Fibroblast of lung (primary cell): Measurements from ENCODE around the gene MED26. TPM values are rescaled to one million over a fixed set of nuclear protein-coding genes. Genes with fewer than 3 reads are reported as not detected.

Experiments
- DNase-seq, 2 donors: peaks; one replicate each; pipeline versions ENCODE4 v3.0.0 to v3.0.0-alpha.2; 2010; ENCODE audit warnings: low read depth in 2 of 2
- H2AFZ ChIP-seq: 2 replicates; pipeline ENCODE4 v1.5.1; 2012; ENCODE audit warnings: low read length, control low read depth, inconsistent platforms
- H3K27ac ChIP-seq: 2 replicates; pipeline ENCODE4 v1.5.1; 2011; ENCODE audit warnings: low read length, control low read depth; ENCODE audit not compliant: insufficient read depth
- H3K27me3 ChIP-seq: 2 replicates; pipeline ENCODE4 v1.5.1; 2011; ENCODE audit warnings: mild to moderate bottlenecking, low read length; ENCODE audit not compliant: control insufficient read depth, insufficient read depth
- H3K36me3 ChIP-seq: 2 replicates; pipeline ENCODE4 v1.5.1; 2011; ENCODE audit warnings: low read length; ENCODE audit not compliant: control insufficient read depth, insufficient read depth
- H3K4me1 ChIP-seq: 2 replicates; pipeline ENCODE4 v1.5.1; 2011; ENCODE audit warnings: low read length; ENCODE audit not compliant: control insufficient read depth, insufficient read depth; ENCODE audit errors: extremely low read depth
- H3K4me2 ChIP-seq: 2 replicates; pipeline ENCODE4 v1.5.1; 2011; ENCODE audit warnings: low read length, control low read depth; ENCODE audit not compliant: insufficient read depth; ENCODE audit errors: extremely low read depth
- H3K4me3 ChIP-seq, 4 experiments: fragments of 200-600 bp in 1 of 4; sonication (generic) in 1 of 4; replicated peaks in 1 of 4; 2 replicates each; pipeline ENCODE4 v1.5.1; 2011 to 2016; ENCODE audit warnings: low read length in 4 of 4, low read depth in 3 of 4, mild to moderate bottlenecking in 3 of 4, control low read depth in 2 of 4, inconsistent platforms in 1 of 4, mixed read lengths in 1 of 4; ENCODE audit not compliant: insufficient read depth in 1 of 4; ENCODE audit errors: control extremely low read depth in 1 of 4
- H3K79me2 ChIP-seq: 2 replicates; pipeline ENCODE4 v1.5.1; 2012; ENCODE audit warnings: mild to moderate bottlenecking, low read length, inconsistent platforms; ENCODE audit not compliant: control insufficient read depth, insufficient read depth
- H3K9ac ChIP-seq: 2 replicates; pipeline ENCODE4 v1.5.1; 2011; ENCODE audit warnings: mild to moderate bottlenecking, low read length, control low read depth; ENCODE audit not compliant: insufficient read depth
- H3K9me3 ChIP-seq: 2 replicates; pipeline ENCODE4 v1.5.1; 2012; ENCODE audit warnings: low read depth, low read length; ENCODE audit not compliant: control insufficient read depth, insufficient read depth
- H4K20me1 ChIP-seq: 2 replicates; pipeline ENCODE4 v1.5.1; 2011; ENCODE audit warnings: low read length; ENCODE audit not compliant: control insufficient read depth, insufficient read depth; ENCODE audit errors: extremely low read depth
- CTCF ChIP-seq, 2 donors: IDR thresholded peaks in 1 of 2; conservative IDR thresholded peaks in 1 of 2; 1 replicate in 1 of 2; 2 replicates in 1 of 2; pipeline ENCODE4 v1.5.1; 2011 to 2012; ENCODE audit warnings: low read length in 2 of 2, control low read depth in 1 of 2, inconsistent platforms in 1 of 2, low read depth in 1 of 2, mild to moderate bottlenecking in 1 of 2
- EZH2 ChIP-seq: IDR thresholded peaks from 2 replicates; pipeline ENCODE4 v1.5.1; 2012; ENCODE audit warnings: low read length, control low read depth, mild to moderate bottlenecking; ENCODE audit errors: missing control alignments
- polyA plus RNA-seq, 2 donors: library from polyadenylated mRNA; depleted of rRNA in 1 of 2; stranded (reverse) in 1 of 2; unstranded in 1 of 2; fragments of >200 nt; gene quantifications; 2 replicates each; pipeline ENCODE4 v1.2.1, GENCODE V29; 2011 to 2012; ENCODE audit warnings: missing spikeins in 1 of 2
- total RNA-seq: library from RNA; depleted of rRNA; stranded (reverse); fragments of >200 nt; gene quantifications from 2 replicates; pipeline ENCODE4 v1.2.1, GENCODE V29; 2014

MED26 gene
- total and polyA plus RNA-seq, 2 donors (not counting 1 experiment from before 2014, with no cell fraction given): 3.7 to 4.5 TPM

GRCh38 chr19:16655727-16656126 lies 27.7 kb upstream of the MED26 start:
- Histone ChIP-seq H3K4me3 (no peak overlapping the region), H3K79me2 (peaks cover 36% of the 10 kb centered on the region), H3K9ac (no peak overlapping the region), H3K9me3 (no peaks in the 10 kb centered on the region), H3K4me1 (peaks cover 2% of the 10 kb centered on the region), H4K20me1 (no peaks in the 10 kb centered on the region), H3K27me3 (no peaks in the 10 kb centered on the region), H3K27ac (no peak overlapping the region), H3K36me3 (peaks cover 27% of the 10 kb centered on the region), H2AFZ (no peak overlapping the region), H3K4me2 (no peak overlapping the region)
- no peak for DNase-seq
- no peak for TF ChIP-seq CTCF (conservative IDR thresholded peaks at IDR 0.05 in 1 of 2, IDR thresholded peaks at IDR 0.05 in 1 of 2; ENCODE audit: low read depth in 1 of 2, low read length in 2 of 2)
- TF ChIP-seq EZH2: no peak

GRCh38 chr19:16654627-16655026 lies 26.6 kb upstream of the MED26 start:
- Histone ChIP-seq H3K36me3 (peaks cover 27% of the 10 kb centered on the region), H4K20me1 (no peaks in the 10 kb centered on the region), H3K4me3 (no peak overlapping the region), H3K27ac (no peak overlapping the region), H3K4me2 (no peak overlapping the region), H3K9ac (no peak overlapping the region), H3K79me2 (peaks cover 36% of the 10 kb centered on the region), H3K4me1 (peaks cover 2% of the 10 kb centered on the region), H2AFZ (no peak overlapping the region), H3K27me3 (no peaks in the 10 kb centered on the region), H3K9me3 (no peaks in the 10 kb centered on the region)
- no peak for TF ChIP-seq EZH2
- no peak for TF ChIP-seq CTCF (conservative IDR thresholded peaks at IDR 0.05 in 1 of 2, IDR thresholded peaks at IDR 0.05 in 1 of 2; ENCODE audit: low read depth in 1 of 2, low read length in 2 of 2)
- DNase-seq: peak in 1 of 2 donors; percentile 6

GRCh38 chr19:16654140-16654539 lies 26.1 kb upstream of the MED26 start:
- Histone ChIP-seq H3K9me3 (no peaks in the 10 kb centered on the region), H2AFZ (no peak overlapping the region), H3K36me3 (peaks cover 27% of the 10 kb centered on the region), H3K4me1 (peaks cover under 1% of the 10 kb centered on the region), H3K27ac (no peak overlapping the region), H3K79me2 (peaks cover 31% of the 10 kb centered on the region), H4K20me1 (no peaks in the 10 kb centered on the region), H3K4me2 (no peak overlapping the region), H3K27me3 (no peaks in the 10 kb centered on the region), H3K4me3 (no peak overlapping the region), H3K9ac (no peak overlapping the region)
- TF ChIP-seq EZH2: no peak
- TF ChIP-seq CTCF (conservative IDR thresholded peaks at IDR 0.05 in 1 of 2, IDR thresholded peaks at IDR 0.05 in 1 of 2; ENCODE audit: low read depth in 1 of 2, low read length in 2 of 2): no peak
- no peak for DNase-seq
